Panc1 (cell line): Measurements from ENCODE around the gene MCOLN1.

Source experiments
- POLR2AphosphoS5 ChIP-seq: IDR thresholded peaks from 2 replicates; pipeline ENCODE4 v1.6.1; 2012; ENCODE audit warnings: mild to moderate bottlenecking, low read depth, low read length, moderate library complexity
- SIN3A ChIP-seq: IDR thresholded peaks from 2 replicates; pipeline ENCODE4 v1.6.1; 2012; ENCODE audit warnings: low read depth, mild to moderate bottlenecking, low read length, moderate library complexity, borderline replicate concordance; ENCODE audit not compliant: insufficient read depth
- TCF7L2 ChIP-seq: IDR thresholded peaks from 2 replicates; pipeline ENCODE4 v1.6.1; 2011; ENCODE audit warnings: mild to moderate bottlenecking, low read depth, low read length, inconsistent platforms
- TF ChIP-seq, protein P1 (sequence below): fragments of 450-650 bp; IDR thresholded peaks from 2 replicates; pipeline ENCODE4 v1.5.1; 2017; ENCODE audit warnings: mild to moderate bottlenecking

DNA sequence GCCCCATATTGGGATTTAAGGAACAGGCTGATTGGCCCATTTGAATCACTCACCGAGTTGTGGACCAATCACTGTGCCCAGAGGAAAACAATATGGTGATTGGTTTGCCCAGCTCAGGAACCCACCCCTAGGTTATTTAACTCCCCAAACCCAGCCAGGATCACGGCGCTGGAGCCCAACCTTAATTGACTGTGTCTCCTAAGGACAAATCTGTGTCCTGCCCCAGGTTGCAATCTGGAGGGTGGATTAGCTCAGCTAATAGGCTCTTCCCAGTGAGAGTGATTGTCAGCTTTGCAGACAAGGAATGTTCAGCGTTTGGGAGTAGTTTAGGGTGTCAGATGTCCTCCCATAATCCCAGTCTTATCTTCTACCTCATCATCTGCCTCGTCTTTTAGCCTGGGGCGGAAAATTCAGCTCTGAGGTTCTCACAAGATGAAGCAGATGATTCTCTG, 10.0 kb upstream of the MCOLN1 start:
- TF ChIP-seq, protein P1, sequence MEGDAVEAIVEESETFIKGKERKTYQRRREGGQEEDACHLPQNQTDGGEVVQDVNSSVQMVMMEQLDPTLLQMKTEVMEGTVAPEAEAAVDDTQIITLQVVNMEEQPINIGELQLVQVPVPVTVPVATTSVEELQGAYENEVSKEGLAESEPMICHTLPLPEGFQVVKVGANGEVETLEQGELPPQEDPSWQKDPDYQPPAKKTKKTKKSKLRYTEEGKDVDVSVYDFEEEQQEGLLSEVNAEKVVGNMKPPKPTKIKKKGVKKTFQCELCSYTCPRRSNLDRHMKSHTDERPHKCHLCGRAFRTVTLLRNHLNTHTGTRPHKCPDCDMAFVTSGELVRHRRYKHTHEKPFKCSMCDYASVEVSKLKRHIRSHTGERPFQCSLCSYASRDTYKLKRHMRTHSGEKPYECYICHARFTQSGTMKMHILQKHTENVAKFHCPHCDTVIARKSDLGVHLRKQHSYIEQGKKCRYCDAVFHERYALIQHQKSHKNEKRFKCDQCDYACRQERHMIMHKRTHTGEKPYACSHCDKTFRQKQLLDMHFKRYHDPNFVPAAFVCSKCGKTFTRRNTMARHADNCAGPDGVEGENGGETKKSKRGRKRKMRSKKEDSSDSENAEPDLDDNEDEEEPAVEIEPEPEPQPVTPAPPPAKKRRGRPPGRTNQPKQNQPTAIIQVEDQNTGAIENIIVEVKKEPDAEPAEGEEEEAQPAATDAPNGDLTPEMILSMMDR, result no peak
- TF ChIP-seq POLR2AphosphoS5, result no peak
- no peak for TF ChIP-seq TCF7L2
- TF ChIP-seq SIN3A, result no peak
